Measurements from ENCODE around the gene ZNF804B.

ZNF804B gene

DNA sequence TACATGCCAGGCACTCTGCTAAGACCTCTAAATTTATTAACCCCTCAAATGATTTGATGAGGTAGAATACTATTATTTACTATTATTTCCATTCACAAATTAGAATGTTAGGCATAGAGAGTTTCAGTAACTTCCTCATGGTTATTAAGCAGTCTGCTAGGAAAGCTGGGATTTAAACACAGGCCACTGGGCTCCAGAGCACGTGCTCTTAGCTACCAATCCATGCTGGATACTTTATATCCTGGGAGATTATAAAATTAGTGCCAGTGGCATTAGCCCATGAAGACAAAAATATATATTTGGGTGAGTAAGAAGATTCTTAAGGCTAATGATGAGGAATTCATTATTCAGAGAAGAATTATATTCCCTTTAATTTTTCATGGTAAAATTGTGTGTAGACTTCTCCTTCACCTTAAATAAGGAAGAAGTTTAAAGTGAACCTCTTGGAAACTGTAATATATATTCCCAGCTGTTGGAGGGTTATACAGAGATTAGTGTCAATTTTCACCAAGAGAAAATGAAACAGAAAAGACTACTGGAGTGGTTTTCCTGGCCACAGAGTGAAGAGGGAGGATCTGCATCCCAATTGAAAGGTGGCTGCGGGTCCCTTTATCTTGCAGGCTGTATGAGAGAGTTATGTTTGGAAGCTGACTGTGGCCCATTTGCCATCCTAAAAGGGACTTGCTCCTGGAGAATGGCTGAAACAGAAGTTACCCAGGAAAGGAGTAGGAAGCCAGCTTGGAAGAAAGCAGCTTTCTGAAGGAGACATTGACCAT lies 370.3 kb downstream of the ZNF804B start:
- H3K4me3 ChIP-seq (ENCODE audit: low read depth, low read length): no peak overlapping the region
- no peak for DNase-seq (ENCODE audit: low read depth)
- TF ChIP-seq, protein P1, sequence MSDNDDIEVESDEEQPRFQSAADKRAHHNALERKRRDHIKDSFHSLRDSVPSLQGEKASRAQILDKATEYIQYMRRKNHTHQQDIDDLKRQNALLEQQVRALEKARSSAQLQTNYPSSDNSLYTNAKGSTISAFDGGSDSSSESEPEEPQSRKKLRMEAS (IDR thresholded peaks at IDR 0.05; ENCODE audit: low read depth, low read length): peak; percentile 46; the same call in 1 of the 2 replicates
- TF ChIP-seq, protein P2, sequence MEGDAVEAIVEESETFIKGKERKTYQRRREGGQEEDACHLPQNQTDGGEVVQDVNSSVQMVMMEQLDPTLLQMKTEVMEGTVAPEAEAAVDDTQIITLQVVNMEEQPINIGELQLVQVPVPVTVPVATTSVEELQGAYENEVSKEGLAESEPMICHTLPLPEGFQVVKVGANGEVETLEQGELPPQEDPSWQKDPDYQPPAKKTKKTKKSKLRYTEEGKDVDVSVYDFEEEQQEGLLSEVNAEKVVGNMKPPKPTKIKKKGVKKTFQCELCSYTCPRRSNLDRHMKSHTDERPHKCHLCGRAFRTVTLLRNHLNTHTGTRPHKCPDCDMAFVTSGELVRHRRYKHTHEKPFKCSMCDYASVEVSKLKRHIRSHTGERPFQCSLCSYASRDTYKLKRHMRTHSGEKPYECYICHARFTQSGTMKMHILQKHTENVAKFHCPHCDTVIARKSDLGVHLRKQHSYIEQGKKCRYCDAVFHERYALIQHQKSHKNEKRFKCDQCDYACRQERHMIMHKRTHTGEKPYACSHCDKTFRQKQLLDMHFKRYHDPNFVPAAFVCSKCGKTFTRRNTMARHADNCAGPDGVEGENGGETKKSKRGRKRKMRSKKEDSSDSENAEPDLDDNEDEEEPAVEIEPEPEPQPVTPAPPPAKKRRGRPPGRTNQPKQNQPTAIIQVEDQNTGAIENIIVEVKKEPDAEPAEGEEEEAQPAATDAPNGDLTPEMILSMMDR (IDR thresholded peaks at IDR 0.05; ENCODE audit: low read depth, low read length): no peak

DNA sequence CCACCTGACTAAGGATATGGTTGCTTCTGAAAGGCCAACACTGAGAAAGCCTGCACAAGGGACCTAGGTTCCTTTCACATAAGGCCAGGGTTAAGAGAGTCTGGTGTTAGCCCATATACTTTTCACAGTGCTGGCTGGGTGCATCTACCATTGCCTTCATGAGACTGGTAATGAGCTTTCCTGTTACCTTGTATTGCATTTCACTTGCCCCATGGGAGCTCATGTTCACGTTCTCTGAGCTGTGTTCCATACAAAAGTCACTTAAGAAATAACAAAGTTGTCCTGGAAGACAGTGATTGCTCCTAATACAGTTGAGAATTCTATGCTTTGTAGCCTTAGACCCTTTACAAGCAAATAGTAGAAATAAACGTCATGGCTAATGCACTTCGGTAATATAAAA lies 373.9 kb downstream of the ZNF804B start:
- no peak overlapping the region for H3K4me3 ChIP-seq (ENCODE audit: low read depth, low read length)
- no peak for DNase-seq (ENCODE audit: low read depth)
- TF ChIP-seq, protein P2 (IDR thresholded peaks at IDR 0.05; ENCODE audit: low read depth, low read length): no peak
- TF ChIP-seq MYC (IDR thresholded peaks at IDR 0.05; ENCODE audit: low read depth, low read length) (no peak), POLR2A (IDR thresholded peaks at IDR 0.05; ENCODE audit: extremely low read depth, insufficient read length) (no peak)
- TF ChIP-seq, protein P1 (IDR thresholded peaks at IDR 0.05; ENCODE audit: low read depth, low read length): no peak

DNA sequence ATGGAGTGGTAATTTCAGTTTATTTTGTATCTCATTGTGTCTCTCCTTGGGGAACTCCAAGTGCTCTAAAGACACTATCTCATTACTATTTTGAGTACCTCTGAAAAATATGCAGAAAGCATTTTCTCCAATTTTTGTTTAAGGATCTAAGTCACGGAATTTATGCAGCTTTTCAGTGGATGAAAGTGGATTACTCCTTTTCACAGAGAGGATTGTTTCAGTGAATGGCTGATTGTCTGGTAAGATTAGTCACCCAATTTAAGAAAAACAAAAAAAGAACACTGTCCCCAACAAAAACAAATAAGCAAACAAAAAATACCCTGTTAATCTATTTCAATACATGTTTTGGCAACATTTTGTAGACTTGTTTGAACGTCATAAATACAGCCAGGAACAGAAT lies 374.3 kb downstream of the ZNF804B start:
- no peak for DNase-seq (ENCODE audit: low read depth)
- no peak for TF ChIP-seq MYC (IDR thresholded peaks at IDR 0.05; ENCODE audit: low read depth, low read length)
- TF ChIP-seq, protein P2 (IDR thresholded peaks at IDR 0.05; ENCODE audit: low read depth, low read length): no peak
- TF ChIP-seq, protein P1 (IDR thresholded peaks at IDR 0.05; ENCODE audit: low read depth, low read length): no peak
- TF ChIP-seq POLR2A (IDR thresholded peaks at IDR 0.05; ENCODE audit: extremely low read depth, insufficient read length): no peak
- H3K4me3 ChIP-seq (ENCODE audit: low read depth, low read length): no peak overlapping the region

DNA sequence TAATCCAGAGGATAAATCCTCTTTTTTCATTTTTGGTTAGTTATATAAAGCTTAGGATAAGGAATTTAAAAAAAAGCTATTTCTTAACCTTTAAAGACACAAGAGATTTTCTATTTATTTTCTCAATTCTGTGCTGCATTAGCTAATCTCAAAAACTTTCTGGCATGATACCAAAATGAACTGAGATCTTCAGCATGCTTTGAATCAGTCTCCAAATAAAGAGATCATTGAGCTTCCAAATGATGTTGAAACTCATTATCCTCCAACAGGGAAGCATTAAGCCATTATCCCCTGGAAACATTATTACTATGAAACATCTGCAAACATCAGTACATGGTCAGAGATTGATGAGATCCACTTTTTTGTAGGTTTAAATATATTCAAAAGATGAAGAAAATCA lies 386.3 kb downstream of the ZNF804B start:
- H3K4me3 ChIP-seq (ENCODE audit: low read depth, low read length): no peak overlapping the region
- TF ChIP-seq POLR2A (IDR thresholded peaks at IDR 0.05; ENCODE audit: extremely low read depth, insufficient read length): no peak
- TF ChIP-seq, protein P1 (IDR thresholded peaks at IDR 0.05; ENCODE audit: low read depth, low read length): no peak
- no peak for TF ChIP-seq MYC (IDR thresholded peaks at IDR 0.05; ENCODE audit: low read depth, low read length)
- TF ChIP-seq, protein P2 (IDR thresholded peaks at IDR 0.05; ENCODE audit: low read depth, low read length): no peak
- DNase-seq (ENCODE audit: low read depth): no peak

DNA sequence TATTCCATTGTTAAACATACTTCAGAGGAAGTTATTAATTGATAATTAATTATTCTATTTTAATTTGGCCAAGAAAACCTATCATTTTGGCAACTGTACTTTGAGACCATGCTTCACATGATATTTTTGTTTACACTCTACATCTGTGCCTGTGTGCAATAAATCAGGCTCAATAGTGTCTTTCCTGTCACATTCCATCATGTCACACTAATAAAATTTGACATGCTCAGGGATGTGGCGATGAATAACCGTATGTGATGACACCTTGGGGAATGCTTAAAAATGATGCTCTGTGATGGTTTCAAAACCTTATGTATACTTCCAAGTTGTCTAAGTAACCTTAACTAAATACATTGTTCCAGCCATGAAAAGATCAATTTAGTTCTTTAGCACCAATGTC lies 400.6 kb downstream of the ZNF804B start:
- DNase-seq (ENCODE audit: low read depth): no peak
- TF ChIP-seq, protein P1 (IDR thresholded peaks at IDR 0.05; ENCODE audit: low read depth, low read length): no peak
- TF ChIP-seq MYC (IDR thresholded peaks at IDR 0.05; ENCODE audit: low read depth, low read length) (no peak), POLR2A (IDR thresholded peaks at IDR 0.05; ENCODE audit: extremely low read depth, insufficient read length) (no peak)
- TF ChIP-seq, protein P2 (IDR thresholded peaks at IDR 0.05; ENCODE audit: low read depth, low read length): no peak
- H3K4me3 ChIP-seq (ENCODE audit: low read depth, low read length): no peak overlapping the region
